Measurements from ENCODE around the gene TRIO.

DNA sequence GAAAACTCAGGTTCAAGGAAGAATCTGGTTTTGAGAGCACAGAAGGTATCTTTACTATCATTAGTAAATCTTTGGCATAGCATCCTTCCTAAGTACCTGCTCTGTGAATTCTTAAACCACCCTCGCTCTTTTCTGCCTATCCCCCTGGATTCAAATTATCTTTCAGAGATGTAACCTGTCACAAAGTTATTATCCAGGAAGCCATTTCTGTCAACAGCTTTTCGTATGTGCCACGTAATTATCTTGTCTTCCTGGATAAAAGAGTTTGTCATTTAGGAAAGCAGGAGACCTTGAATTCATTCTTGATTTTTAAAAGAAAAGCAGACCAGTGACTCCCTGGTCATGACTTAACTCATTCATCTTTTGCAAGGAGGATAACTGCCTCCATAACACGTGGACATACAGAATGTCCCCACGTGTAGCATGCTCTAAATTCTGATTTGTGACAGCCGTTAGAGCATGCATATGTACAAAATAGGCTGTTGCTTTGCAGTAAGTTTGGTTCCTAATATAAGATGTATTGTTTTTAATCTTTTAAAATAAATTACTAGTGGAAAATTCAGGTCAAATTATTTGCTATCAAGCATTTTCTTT is 189.0 kb downstream of the TRIO start:
- TF ChIP-seq, protein P1, sequence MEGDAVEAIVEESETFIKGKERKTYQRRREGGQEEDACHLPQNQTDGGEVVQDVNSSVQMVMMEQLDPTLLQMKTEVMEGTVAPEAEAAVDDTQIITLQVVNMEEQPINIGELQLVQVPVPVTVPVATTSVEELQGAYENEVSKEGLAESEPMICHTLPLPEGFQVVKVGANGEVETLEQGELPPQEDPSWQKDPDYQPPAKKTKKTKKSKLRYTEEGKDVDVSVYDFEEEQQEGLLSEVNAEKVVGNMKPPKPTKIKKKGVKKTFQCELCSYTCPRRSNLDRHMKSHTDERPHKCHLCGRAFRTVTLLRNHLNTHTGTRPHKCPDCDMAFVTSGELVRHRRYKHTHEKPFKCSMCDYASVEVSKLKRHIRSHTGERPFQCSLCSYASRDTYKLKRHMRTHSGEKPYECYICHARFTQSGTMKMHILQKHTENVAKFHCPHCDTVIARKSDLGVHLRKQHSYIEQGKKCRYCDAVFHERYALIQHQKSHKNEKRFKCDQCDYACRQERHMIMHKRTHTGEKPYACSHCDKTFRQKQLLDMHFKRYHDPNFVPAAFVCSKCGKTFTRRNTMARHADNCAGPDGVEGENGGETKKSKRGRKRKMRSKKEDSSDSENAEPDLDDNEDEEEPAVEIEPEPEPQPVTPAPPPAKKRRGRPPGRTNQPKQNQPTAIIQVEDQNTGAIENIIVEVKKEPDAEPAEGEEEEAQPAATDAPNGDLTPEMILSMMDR (IDR thresholded peaks at IDR 0.05) = no peak
- no peak for TF ChIP-seq POLR2AphosphoS5 (IDR thresholded peaks at IDR 0.05)
- no peak for TF ChIP-seq EP300 (IDR thresholded peaks at IDR 0.05)

Measured in upper lobe of left lung (tissue), 4 donors.